ENCODE results near the gene FIGN. TPM values are rescaled to one million over a fixed set of nuclear protein-coding genes. Genes with fewer than 3 reads are reported as not detected.

The FIGN gene
- total and polyA plus RNA-seq, 4 donors = 1.1 to 7.8 (median 5.1) TPM

- Histone ChIP-seq H3K9me3 (ENCODE audit: control insufficient read depth in 4 of 4, low read length in 3 of 4) (no peaks in the 10 kb centered on the region), H3K36me3 (ENCODE audit: control insufficient read depth in 4 of 4, insufficient read depth in 3 of 4, low read depth in 1 of 4, low read length in 3 of 4) (no peaks in the 10 kb centered on the region), H3K27me3 (ENCODE audit: control insufficient read depth in 4 of 4, insufficient read depth in 4 of 4, low read length in 3 of 4) (no peaks in the 10 kb centered on the region), H3K27ac (ENCODE audit: low read depth in 1 of 2, low read length in 2 of 2) (no peak overlapping the region), H3K4me1 (ENCODE audit: control insufficient read depth in 4 of 4, insufficient read depth in 4 of 4, low read length in 3 of 4) (peaks cover 0 to 19% (median 3%) of the 10 kb centered on the region in 4 donors), H3K9ac (ENCODE audit: low read depth in 1 of 2, low read length in 2 of 2) (no peak overlapping the region), H3K4me3 (ENCODE audit: low read depth in 1 of 3, low read length in 3 of 3) (no peak overlapping the region)
- 35% methylated on average over 3 of the region's 3 CpGs for WGBS
- no peak for DNase-seq (ENCODE audit: low spot score)
- TF ChIP-seq SP1 (IDR thresholded peaks at IDR 0.05) (peak; percentile 85), HNF4G (IDR thresholded peaks at IDR 0.05) (peak; percentile 43), RAD21 (IDR thresholded peaks at IDR 0.05) (no peak), JUND (IDR thresholded peaks at IDR 0.05) (peak in 1 of 2 donors; percentile 22), MAX (IDR thresholded peaks at IDR 0.05) (no peak), HNF4A (conservative IDR thresholded peaks at IDR 0.05) (peak; percentile 43 to 75), NR2F2 (IDR thresholded peaks at IDR 0.05) (no peak), FOXA1 (IDR thresholded peaks at IDR 0.05) (no peak), REST (IDR thresholded peaks at IDR 0.05) (no peak), FOXA2 (IDR thresholded peaks at IDR 0.05) (no peak), ZBTB33 (IDR thresholded peaks at IDR 0.05) (no peak), GABPA (IDR thresholded peaks at IDR 0.05 in 1 of 2, conservative IDR thresholded peaks at IDR 0.05 in 1 of 2) (no peak), CTCF (IDR thresholded peaks at IDR 0.05; ENCODE audit: low read depth, low read length, missing input control) (no peak), YY1 (IDR thresholded peaks at IDR 0.05) (no peak), RXRA (IDR thresholded peaks at IDR 0.05) (peak in 1 of 2 donors; percentile 7), TAF1 (conservative IDR thresholded peaks at IDR 0.05) (no peak), ATF3 (IDR thresholded peaks at IDR 0.05) (no peak), EGR1 (IDR thresholded peaks at IDR 0.05; ENCODE audit: low read depth in 2 of 2) (no peak)
Measured at GRCh38 chr2:163773276-163773675, 37.5 kb upstream of the FIGN start.

Measured in liver (tissue), 9 donors.